HepG2 (cell line): ENCODE data around the gene DLL4. TPM values are rescaled to one million over a fixed set of nuclear protein-coding genes. Genes with fewer than 3 reads are reported as not detected.
A peak's percentile ranks its signal among the peaks of the same experiment; 100 is the strongest.

Experiments
- AGO2 ChIP-seq: fragments of 200-400 bp; formaldehyde crosslinking; optimal IDR thresholded peaks from 2 replicates; pipeline ENCODE3; 2017; ENCODE audit warnings: mild to moderate bottlenecking, low read depth, low read length, moderate library complexity
- FOXJ3 ChIP-seq: sonication (generic); formaldehyde crosslinking; IDR thresholded peaks from 2 replicates; pipeline ENCODE4 v1.4.0; 2020; ENCODE audit warnings: missing genetic modification reagents, mild to moderate bottlenecking, borderline replicate concordance
- GRHL1 ChIP-seq: sonication (generic); formaldehyde crosslinking; conservative IDR thresholded peaks from 2 replicates; pipeline ENCODE4 v1.8.0; 2022; ENCODE audit warnings: missing genetic modification reagents
- HBP1 ChIP-seq: IDR thresholded peaks from 2 replicates; pipeline ENCODE4 v1.6.1; 2016; ENCODE audit warnings: low read depth, control low read depth
- HINFP ChIP-seq: sonication (generic); formaldehyde crosslinking; IDR thresholded peaks from 2 replicates; pipeline ENCODE4 v1.4.0; 2020; ENCODE audit warnings: low read depth, mild to moderate bottlenecking, missing genetic modification reagents
- HNRNPLL ChIP-seq: fragments of 200-400 bp; formaldehyde crosslinking; IDR thresholded peaks from 2 replicates; pipeline ENCODE4 v1.6.1; 2017; ENCODE audit warnings: mild to moderate bottlenecking, low read depth, low read length; ENCODE audit not compliant: poor library complexity, severe bottlenecking
- RBAK ChIP-seq: sonication (generic); formaldehyde crosslinking; IDR thresholded peaks from 2 replicates; pipeline ENCODE4 v1.5.1; 2020; ENCODE audit warnings: mild to moderate bottlenecking, missing genetic modification reagents
- WIZ ChIP-seq: sonication (generic); formaldehyde crosslinking; IDR thresholded peaks from 2 replicates; pipeline ENCODE4 v1.5.1; 2020; ENCODE audit warnings: mild to moderate bottlenecking, missing genetic modification reagents
- ZNF124 ChIP-seq: sonication (generic); formaldehyde crosslinking; IDR thresholded peaks from 2 replicates; pipeline ENCODE4 v1.4.0; 2020; ENCODE audit warnings: missing genetic modification reagents
- ZNF282 ChIP-seq: fragments of 450-650 bp; IDR thresholded peaks from 2 replicates; pipeline ENCODE4 v1.6.1; 2018; ENCODE audit not compliant: partially characterized antibody
- ZNF414 ChIP-seq: sonication (generic); formaldehyde crosslinking; IDR thresholded peaks from 2 replicates; pipeline ENCODE4 v1.5.0; 2020; ENCODE audit warnings: missing genetic modification reagents
- ZNF569 ChIP-seq: sonication (generic); formaldehyde crosslinking; IDR thresholded peaks from 2 replicates; pipeline ENCODE4 v1.5.0; 2020; ENCODE audit warnings: mild to moderate bottlenecking, missing genetic modification reagents, moderate library complexity, borderline replicate concordance
- polyA plus RNA-seq, 8 experiments: library from polyadenylated mRNA; depleted of rRNA in 3 of 8; stranded (reverse) in 7 of 8; unstranded in 1 of 8; fragments of >200 nt; fragmentation: Illumina TruSeq in 4 of 8; extraction: Trizol in 4 of 8; gene quantifications; 2 replicates each; pipeline versions ENCODE4 v1.2.1 to v1.2.3, GENCODE V29; 2011 to 2016; ENCODE audit warnings: low read depth in 4 of 8, missing spikeins in 1 of 8, mixed read lengths in 1 of 8; ENCODE audit not compliant: insufficient read depth in 1 of 8
- total RNA-seq, 5 experiments: library from RNA; depleted of rRNA; stranded (reverse); fragments of >200 nt; fragmentation: Illumina TruSeq; extraction: Trizol; gene quantifications; 2 replicates each; pipeline ENCODE4 v1.2.3, GENCODE V29; 2016; ENCODE audit warnings: low read depth in 1 of 5
- TF ChIP-seq, protein P1 (sequence below): sonication (generic); formaldehyde crosslinking; IDR thresholded peaks from 2 replicates; pipeline ENCODE4 v1.4.0; 2020; ENCODE audit warnings: missing genetic modification reagents
- TF ChIP-seq, protein P2 (sequence below): sonication (generic); formaldehyde crosslinking; IDR thresholded peaks from 2 replicates; pipeline ENCODE4 v1.4.0; 2020; ENCODE audit warnings: mild to moderate bottlenecking, low read depth, missing genetic modification reagents
- TF ChIP-seq, protein P3 (sequence below): sonication (generic); formaldehyde crosslinking; IDR thresholded peaks from 2 replicates; pipeline ENCODE4 v1.9.0; 2021; ENCODE audit warnings: missing genetic modification reagents, mild to moderate bottlenecking, borderline replicate concordance

Gene DLL4
- total and polyA plus RNA-seq, 2 of the 13 experiments (the other 11 are each of a cell fraction or from before 2014, with no cell fraction given): 0.20 to 0.25 TPM

DNA sequence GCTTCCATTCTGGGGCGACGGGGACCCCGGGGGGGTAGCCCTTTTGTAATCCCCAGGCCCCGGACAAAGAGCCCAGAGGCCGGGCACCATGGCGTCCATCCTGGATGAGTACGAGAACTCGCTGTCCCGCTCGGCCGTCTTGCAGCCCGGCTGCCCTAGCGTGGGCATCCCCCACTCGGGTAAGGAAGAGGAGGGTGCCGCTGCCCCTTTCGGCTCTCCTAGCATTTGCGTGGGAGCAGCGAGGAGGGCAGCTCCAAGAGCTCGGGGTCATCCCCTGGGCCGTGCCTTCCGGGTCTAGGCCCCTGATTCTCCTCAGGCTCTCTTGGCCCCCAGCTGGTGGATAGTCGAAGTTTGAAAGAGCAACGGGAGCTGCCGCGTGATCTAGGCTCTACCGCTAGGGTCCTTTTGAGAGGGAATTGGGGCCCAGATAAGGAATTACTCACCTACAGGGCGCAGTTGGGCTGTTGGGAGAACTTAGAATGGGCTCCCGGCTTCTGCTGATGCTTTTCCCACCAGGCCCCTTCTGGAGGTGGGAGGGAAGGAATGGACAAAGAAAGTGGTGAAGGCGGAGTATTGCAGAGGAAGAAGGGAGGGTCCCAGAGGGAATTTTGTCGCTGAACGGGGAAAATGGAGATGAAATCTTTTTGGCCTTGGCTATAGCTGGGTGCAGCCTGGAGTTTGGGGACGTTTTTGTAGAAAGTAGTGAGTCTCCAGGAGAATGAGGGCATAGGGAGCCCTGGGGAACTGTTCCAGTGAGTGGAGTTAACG is 34.3 kb upstream of the DLL4 start (continued):
- TF ChIP-seq HBP1 (CRISPR knock-in tag): no peak
- TF ChIP-seq ZNF569 (CRISPR knock-in tag): no peak
- TF ChIP-seq, protein P1, sequence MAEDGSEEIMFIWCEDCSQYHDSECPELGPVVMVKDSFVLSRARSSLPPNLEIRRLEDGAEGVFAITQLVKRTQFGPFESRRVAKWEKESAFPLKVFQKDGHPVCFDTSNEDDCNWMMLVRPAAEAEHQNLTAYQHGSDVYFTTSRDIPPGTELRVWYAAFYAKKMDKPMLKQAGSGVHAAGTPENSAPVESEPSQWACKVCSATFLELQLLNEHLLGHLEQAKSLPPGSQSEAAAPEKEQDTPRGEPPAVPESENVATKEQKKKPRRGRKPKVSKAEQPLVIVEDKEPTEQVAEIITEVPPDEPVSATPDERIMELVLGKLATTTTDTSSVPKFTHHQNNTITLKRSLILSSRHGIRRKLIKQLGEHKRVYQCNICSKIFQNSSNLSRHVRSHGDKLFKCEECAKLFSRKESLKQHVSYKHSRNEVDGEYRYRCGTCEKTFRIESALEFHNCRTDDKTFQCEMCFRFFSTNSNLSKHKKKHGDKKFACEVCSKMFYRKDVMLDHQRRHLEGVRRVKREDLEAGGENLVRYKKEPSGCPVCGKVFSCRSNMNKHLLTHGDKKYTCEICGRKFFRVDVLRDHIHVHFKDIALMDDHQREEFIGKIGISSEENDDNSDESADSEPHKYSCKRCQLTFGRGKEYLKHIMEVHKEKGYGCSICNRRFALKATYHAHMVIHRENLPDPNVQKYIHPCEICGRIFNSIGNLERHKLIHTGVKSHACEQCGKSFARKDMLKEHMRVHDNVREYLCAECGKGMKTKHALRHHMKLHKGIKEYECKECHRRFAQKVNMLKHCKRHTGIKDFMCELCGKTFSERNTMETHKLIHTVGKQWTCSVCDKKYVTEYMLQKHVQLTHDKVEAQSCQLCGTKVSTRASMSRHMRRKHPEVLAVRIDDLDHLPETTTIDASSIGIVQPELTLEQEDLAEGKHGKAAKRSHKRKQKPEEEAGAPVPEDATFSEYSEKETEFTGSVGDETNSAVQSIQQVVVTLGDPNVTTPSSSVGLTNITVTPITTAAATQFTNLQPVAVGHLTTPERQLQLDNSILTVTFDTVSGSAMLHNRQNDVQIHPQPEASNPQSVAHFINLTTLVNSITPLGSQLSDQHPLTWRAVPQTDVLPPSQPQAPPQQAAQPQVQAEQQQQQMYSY: no peak
- peak; percentile 42 for TF ChIP-seq AGO2
- no peak for TF ChIP-seq ZNF282
- TF ChIP-seq FOXJ3 (CRISPR knock-in tag): no peak
- no peak for TF ChIP-seq WIZ (CRISPR knock-in tag)
- TF ChIP-seq, protein P2, sequence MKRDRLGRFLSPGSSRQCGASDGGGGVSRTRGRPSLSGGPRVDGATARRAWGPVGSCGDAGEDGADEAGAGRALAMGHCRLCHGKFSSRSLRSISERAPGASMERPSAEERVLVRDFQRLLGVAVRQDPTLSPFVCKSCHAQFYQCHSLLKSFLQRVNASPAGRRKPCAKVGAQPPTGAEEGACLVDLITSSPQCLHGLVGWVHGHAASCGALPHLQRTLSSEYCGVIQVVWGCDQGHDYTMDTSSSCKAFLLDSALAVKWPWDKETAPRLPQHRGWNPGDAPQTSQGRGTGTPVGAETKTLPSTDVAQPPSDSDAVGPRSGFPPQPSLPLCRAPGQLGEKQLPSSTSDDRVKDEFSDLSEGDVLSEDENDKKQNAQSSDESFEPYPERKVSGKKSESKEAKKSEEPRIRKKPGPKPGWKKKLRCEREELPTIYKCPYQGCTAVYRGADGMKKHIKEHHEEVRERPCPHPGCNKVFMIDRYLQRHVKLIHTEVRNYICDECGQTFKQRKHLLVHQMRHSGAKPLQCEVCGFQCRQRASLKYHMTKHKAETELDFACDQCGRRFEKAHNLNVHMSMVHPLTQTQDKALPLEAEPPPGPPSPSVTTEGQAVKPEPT (CRISPR knock-in tag): no peak
- TF ChIP-seq ZNF414 (CRISPR knock-in tag): no peak
- no peak for TF ChIP-seq RBAK (CRISPR knock-in tag)
- TF ChIP-seq, protein P3, sequence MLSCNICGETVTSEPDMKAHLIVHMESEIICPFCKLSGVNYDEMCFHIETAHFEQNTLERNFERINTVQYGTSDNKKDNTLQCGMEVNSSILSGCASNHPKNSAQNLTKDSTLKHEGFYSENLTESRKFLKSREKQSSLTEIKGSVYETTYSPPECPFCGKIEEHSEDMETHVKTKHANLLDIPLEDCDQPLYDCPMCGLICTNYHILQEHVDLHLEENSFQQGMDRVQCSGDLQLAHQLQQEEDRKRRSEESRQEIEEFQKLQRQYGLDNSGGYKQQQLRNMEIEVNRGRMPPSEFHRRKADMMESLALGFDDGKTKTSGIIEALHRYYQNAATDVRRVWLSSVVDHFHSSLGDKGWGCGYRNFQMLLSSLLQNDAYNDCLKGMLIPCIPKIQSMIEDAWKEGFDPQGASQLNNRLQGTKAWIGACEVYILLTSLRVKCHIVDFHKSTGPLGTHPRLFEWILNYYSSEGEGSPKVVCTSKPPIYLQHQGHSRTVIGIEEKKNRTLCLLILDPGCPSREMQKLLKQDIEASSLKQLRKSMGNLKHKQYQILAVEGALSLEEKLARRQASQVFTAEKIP (CRISPR knock-in tag): no peak
- TF ChIP-seq HINFP: no peak
- TF ChIP-seq GRHL1: no peak
- TF ChIP-seq HNRNPLL: no peak
- no peak for TF ChIP-seq ZNF124
